ENCODE measurements around the gene ITFG1. TPM values are rescaled to one million over a fixed set of nuclear protein-coding genes. Genes with fewer than 3 reads are reported as not detected.
"Not testable (repeated sequence)": the region's sequence is repeated elsewhere in the genome, so short reads cannot be mapped to it uniquely, and the experiment has no call there.

Gene ITFG1
- total RNA-seq, 2 experiments from 2014 or later, result 21.9 to 24.4 TPM

DNA sequence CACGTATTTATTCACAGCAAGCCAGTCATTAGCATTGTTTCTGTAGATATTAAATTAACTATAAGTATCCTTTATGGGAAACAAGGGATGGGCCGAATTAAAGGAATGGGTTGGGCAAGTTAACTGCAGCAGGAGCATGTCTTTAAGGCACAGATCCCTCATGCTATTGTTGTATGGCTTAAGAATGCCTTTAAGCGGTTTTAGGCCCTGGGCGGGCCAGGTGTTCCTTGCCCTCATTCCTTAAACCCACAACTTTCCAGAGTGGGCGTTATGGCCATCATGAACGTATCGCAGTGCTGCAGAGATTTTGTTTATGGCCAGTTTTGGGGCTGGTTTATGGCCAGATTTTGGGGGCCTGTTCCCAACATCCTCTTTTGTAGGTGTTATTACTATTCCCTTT lies 9.3 kb upstream of the ITFG1 start:
- ChIA-PET CTCF (no interaction called here), POLR2A (no interaction called here)
- ATAC-seq, result no peak
- no peaks in the 10 kb centered on the region for H3K4me1 Mint-ChIP-seq (ENCODE audit: low read depth)
- H3K4me3 Mint-ChIP-seq, result no peak overlapping the region
- H3K36me3 Mint-ChIP-seq (ENCODE audit: low read depth), result peaks cover 5% of the 10 kb centered on the region
- no peak overlapping the region for H3K27ac Mint-ChIP-seq
- no peaks in the 10 kb centered on the region for H3K27me3 Mint-ChIP-seq (ENCODE audit: low read depth)
- no peak for DNase-seq
- H3K9me3 Mint-ChIP-seq (ENCODE audit: insufficient read depth), result no peaks in the 10 kb centered on the region

- H3K4me3 Mint-ChIP-seq, result no peak overlapping the region
- H3K4me1 Mint-ChIP-seq (ENCODE audit: low read depth), result no peaks in the 10 kb centered on the region
- no peak for DNase-seq
- H3K36me3 Mint-ChIP-seq (ENCODE audit: low read depth), result peaks cover 9% of the 10 kb centered on the region
- ATAC-seq, result no peak
- ChIA-PET POLR2A (no interaction called here), CTCF (no interaction called here)
- H3K27ac Mint-ChIP-seq, result no peak overlapping the region
- H3K9me3 Mint-ChIP-seq (ENCODE audit: insufficient read depth), result no peaks in the 10 kb centered on the region
- H3K27me3 Mint-ChIP-seq (ENCODE audit: low read depth), result no peaks in the 10 kb centered on the region
Observed at GRCh38 chr16:47469227-47469626, 8.4 kb upstream of the ITFG1 start.

DNA sequence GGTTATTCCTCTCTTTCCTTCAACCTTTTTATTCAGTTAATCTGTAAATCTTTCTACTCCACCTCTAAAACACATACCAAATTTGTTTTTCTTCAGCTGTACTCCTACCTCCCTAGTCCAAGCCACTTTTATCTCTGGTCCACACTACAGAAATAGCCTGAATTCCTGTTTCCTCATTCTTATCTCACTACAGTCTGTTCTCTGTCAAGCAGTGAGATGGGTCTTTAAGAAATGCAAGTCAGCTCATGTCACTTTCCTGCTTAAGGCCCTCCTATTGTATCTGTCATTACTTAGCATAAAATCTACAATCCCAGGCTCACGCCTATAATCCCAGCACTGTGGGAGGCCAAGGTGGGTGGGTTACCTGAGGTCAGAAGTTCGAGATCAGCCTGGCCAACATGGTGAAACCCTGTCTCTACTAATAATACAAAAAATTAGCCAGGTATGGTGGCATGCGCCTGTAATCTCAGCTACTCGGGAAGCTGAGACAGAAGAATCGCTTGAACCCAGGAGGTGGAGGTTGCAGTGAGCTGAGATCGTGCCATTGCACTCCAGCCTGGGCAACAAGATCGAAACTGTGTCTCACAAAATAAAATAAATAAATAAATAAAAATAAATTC lies 7.3 kb upstream of the ITFG1 start:
- peaks cover 17% of the 10 kb centered on the region for H3K36me3 Mint-ChIP-seq (ENCODE audit: low read depth)
- CTCF ChIA-PET; DNase-seq; H3K4me3 Mint-ChIP-seq; ATAC-seq; H3K9me3 Mint-ChIP-seq (ENCODE audit: insufficient read depth); H3K4me1 Mint-ChIP-seq (ENCODE audit: low read depth); H3K27me3 Mint-ChIP-seq (ENCODE audit: low read depth); H3K27ac Mint-ChIP-seq: not testable (repeated sequence)
- POLR2A ChIA-PET, result interaction anchor here (0.6 kb wide), 2 partner anchors 25 to 61 kb away, joined by 3 read pairs; no protein-coding TSS in a partner anchor

DNA sequence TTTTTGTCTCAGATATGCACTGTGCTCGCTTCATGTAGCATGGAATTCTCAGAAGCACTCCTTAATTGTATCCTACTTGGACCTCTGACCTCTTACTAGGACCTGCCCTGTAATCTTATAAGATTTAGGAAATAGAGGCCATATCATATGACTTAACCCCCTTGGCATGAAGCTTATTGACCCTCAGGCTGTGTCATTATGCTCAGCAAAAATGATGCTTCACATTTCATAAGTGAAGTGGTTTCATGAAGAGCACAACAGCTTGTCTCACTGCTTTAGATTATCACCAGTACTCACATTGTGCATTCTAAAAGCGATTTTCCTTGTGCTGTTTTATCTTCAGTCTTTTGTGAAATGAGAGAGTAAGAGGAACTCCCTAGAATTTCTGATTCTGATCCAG lies 6.6 kb upstream of the ITFG1 start:
- H3K4me1 Mint-ChIP-seq (ENCODE audit: low read depth), result peaks cover 16% of the 10 kb centered on the region

GRCh38 chr16:47465919-47466630 lies 5.2 kb upstream of the ITFG1 start:
- Mint-ChIP-seq H3K27ac (no peak overlapping the region), H3K4me1 (ENCODE audit: low read depth) (peaks cover 23% of the 10 kb centered on the region), H3K27me3 (ENCODE audit: low read depth) (no peaks in the 10 kb centered on the region), H3K4me3 (no peak overlapping the region), H3K9me3 (ENCODE audit: insufficient read depth) (no peaks in the 10 kb centered on the region), H3K36me3 (ENCODE audit: low read depth) (peaks cover 21% of the 10 kb centered on the region)
- ATAC-seq (no peak), DNase-seq (no peak)
- POLR2A ChIA-PET, result no interaction called here
- CTCF ChIA-PET, result no interaction called here

More for the DNA sequence above, 6.6 kb upstream of the ITFG1 start:
- no peaks in the 10 kb centered on the region for H3K9me3 Mint-ChIP-seq (ENCODE audit: insufficient read depth)
- H3K27ac Mint-ChIP-seq, result no peak overlapping the region
- DNase-seq, result no peak
- no peaks in the 10 kb centered on the region for H3K27me3 Mint-ChIP-seq (ENCODE audit: low read depth)
- peaks cover 17% of the 10 kb centered on the region for H3K36me3 Mint-ChIP-seq (ENCODE audit: low read depth)
- H3K4me3 Mint-ChIP-seq, result no peak overlapping the region
- ChIA-PET CTCF (no interaction called here), POLR2A (interaction anchor here (0.6 kb wide), 1 partner anchor 26 kb away, joined by 3 read pairs; no protein-coding TSS in a partner anchor)
- ATAC-seq, result no peak

- ChIA-PET POLR2A (no interaction called here), CTCF (interaction anchor here (1.3 kb wide), 1 partner anchor 18 kb away, joined by 5 read pairs; no protein-coding TSS in a partner anchor)
- ATAC-seq (no peak), DNase-seq (no peak)
- H3K27ac Mint-ChIP-seq, result no peak overlapping the region
- H3K4me3 Mint-ChIP-seq, result no peak overlapping the region
- peaks cover 26% of the 10 kb centered on the region for H3K36me3 Mint-ChIP-seq (ENCODE audit: low read depth)
- peaks cover 36% of the 10 kb centered on the region for H3K4me1 Mint-ChIP-seq (ENCODE audit: low read depth)
- no peaks in the 10 kb centered on the region for H3K9me3 Mint-ChIP-seq (ENCODE audit: insufficient read depth)
- H3K27me3 Mint-ChIP-seq (ENCODE audit: low read depth), result no peaks in the 10 kb centered on the region
Observed at GRCh38 chr16:47463771-47464624, 3.1 kb upstream of the ITFG1 start.

DNA sequence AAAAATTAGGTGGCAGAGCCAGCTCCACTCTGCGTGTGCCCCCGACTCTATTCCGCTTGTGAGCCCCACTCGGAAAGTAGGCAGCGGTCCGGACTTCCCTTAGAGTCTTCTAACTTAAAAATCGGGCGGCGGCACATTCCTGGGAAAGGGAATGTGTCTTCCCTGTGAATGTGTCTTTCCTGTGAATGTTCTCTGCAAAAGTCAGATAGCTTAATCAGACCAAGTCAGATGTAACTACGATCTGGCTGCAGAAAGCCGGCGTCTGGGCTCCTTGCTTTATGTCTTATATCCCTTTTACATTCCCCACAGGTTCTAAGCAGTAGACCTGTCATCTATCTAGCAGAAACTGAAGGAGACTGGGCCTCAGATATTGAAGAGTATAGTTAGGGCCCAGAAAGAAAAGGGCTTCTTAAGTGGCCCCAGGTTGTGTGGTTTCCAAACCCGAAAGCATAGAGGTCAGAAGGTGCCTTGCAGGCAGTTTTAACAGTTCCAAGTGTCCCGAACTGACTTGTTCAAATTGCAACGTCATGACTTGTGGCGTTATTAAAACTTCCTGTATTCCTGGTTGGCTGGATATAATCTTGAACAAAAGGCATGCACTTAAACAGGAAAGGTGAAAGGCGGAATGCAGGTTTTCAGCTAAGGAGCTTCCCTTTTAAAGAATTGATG lies 869 bp upstream of the ITFG1 start:
- POLR2A ChIA-PET, result interaction anchor here (0.7 to 1.8 kb wide), 10 partner anchors 16 to 489 kb away, joined by 3 to 9 read pairs (median 3); no protein-coding TSS in a partner anchor
- peak; percentile 16 for ATAC-seq
- H3K27ac Mint-ChIP-seq, result peak overlapping the region; percentile 94
- peaks cover 42% of the 10 kb centered on the region for H3K4me1 Mint-ChIP-seq (ENCODE audit: low read depth)
- DNase-seq, result peak; percentile 42
- H3K27me3 Mint-ChIP-seq (ENCODE audit: low read depth), result no peaks in the 10 kb centered on the region
- H3K9me3 Mint-ChIP-seq (ENCODE audit: insufficient read depth), result no peaks in the 10 kb centered on the region
- peak overlapping the region; percentile 87 for H3K4me3 Mint-ChIP-seq
- peaks cover 37% of the 10 kb centered on the region for H3K36me3 Mint-ChIP-seq (ENCODE audit: low read depth)
- CTCF ChIA-PET, result interaction anchor here (0.7 to 3.9 kb wide), 8 partner anchors 17 to 593 kb away, joined by 3 to 23 read pairs (median 4); no protein-coding TSS in a partner anchor

DNA sequence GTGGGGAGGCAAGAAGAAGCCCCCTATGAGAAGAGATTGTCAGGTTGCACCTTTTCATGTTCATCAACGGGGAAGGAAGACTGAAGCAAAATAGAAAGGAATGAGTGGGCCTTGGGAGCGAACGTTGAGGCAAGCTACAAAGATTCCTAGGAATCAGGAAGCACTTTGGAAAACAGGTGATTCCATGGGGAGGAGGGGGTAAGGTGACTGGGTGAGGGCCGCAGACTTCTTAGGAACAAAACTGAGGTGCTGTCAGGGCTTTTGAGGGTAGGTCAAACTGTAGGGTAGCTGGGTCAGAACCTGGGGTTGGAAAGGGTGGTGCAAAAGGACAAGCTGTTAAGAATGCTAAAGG lies 528 bp downstream of the ITFG1 start:
- no peaks in the 10 kb centered on the region for H3K9me3 Mint-ChIP-seq (ENCODE audit: insufficient read depth)

GRCh38 chr16:47459603-47460002 lies 1.3 kb downstream of the ITFG1 start:
- DNase-seq, result no peak
- CTCF ChIA-PET, result interaction anchor here (0.9 to 3.9 kb wide), 3 partner anchors 9 to 318 kb away, joined by 3 to 23 read pairs (median 5); no protein-coding TSS in a partner anchor
- no peak for ATAC-seq
- Mint-ChIP-seq H3K27me3 (ENCODE audit: low read depth) (no peaks in the 10 kb centered on the region), H3K4me3 (peak overlapping the region; percentile 87), H3K27ac (peak overlapping the region; percentile 94), H3K36me3 (ENCODE audit: low read depth) (peaks cover 40% of the 10 kb centered on the region), H3K4me1 (ENCODE audit: low read depth) (peaks cover 45% of the 10 kb centered on the region), H3K9me3 (ENCODE audit: insufficient read depth) (no peaks in the 10 kb centered on the region)
- POLR2A ChIA-PET, result interaction anchor here (1.0 kb wide), 1 partner anchor 109 kb away, joined by 3 read pairs; no protein-coding TSS in a partner anchor

More for the DNA sequence above, 528 bp downstream of the ITFG1 start:
- H3K4me1 Mint-ChIP-seq (ENCODE audit: low read depth), result peaks cover 42% of the 10 kb centered on the region
- H3K27ac Mint-ChIP-seq, result peak overlapping the region; percentile 94
- CTCF ChIA-PET, result interaction anchor here (0.8 to 3.9 kb wide), 6 partner anchors 10 to 1163 kb away, joined by 3 to 23 read pairs (median 4); no protein-coding TSS in a partner anchor
- DNase-seq (no peak), ATAC-seq (no peak)
- H3K4me3 Mint-ChIP-seq, result peak overlapping the region; percentile 87
- H3K27me3 Mint-ChIP-seq (ENCODE audit: low read depth), result no peaks in the 10 kb centered on the region
- POLR2A ChIA-PET, result interaction anchor here (1.0 to 1.8 kb wide), 5 partner anchors 15 to 272 kb away, joined by 3 to 9 read pairs (median 3); no protein-coding TSS in a partner anchor
- H3K36me3 Mint-ChIP-seq (ENCODE audit: low read depth), result peaks cover 40% of the 10 kb centered on the region

DNA sequence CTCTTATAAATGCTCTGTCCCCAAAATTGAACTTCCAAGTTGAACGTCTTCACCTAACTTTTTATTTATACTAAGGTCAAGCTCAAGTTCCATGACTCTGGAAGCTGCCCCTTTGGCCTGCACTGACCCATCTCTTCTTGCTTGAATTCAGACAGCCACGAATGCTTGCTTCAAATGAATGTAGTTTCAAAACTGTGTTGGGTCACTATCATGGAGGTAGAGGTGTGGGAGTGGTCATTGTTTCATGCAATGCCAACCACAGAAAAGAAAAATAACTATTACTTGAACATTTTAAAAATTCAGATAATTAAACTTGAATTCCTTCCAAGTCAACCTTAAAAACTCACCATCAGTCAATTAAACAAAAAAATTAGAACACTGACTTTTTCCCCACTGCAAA lies 2.5 kb downstream of the ITFG1 start:
- Mint-ChIP-seq H3K36me3 (ENCODE audit: low read depth) (peaks cover 40% of the 10 kb centered on the region), H3K9me3 (ENCODE audit: insufficient read depth) (no peaks in the 10 kb centered on the region), H3K4me1 (ENCODE audit: low read depth) (peaks cover 36% of the 10 kb centered on the region), H3K27ac (no peak overlapping the region), H3K4me3 (no peak overlapping the region), H3K27me3 (ENCODE audit: low read depth) (no peaks in the 10 kb centered on the region)
- ATAC-seq (no peak), DNase-seq (no peak)
- CTCF ChIA-PET, result no interaction called here
- POLR2A ChIA-PET, result no interaction called here

DNA sequence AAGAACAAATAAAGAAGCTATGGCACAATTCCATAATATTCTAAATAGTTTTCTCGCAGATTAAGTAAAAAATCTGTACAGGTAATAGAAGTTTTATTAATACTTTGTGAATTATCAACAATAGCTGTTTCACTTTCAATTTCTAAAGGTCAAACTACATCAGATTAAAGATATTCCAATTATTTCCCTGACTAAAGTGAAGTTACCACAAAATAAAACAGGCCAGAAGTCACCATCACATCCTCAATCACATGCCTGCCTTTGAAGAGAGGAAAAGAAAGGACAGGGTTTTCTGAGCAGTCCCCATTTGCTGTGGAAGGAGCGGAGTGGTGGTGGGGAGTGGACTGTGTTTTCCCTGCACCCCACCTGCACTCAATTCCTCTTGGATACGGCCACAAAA lies 11.1 kb downstream of the ITFG1 start:
- POLR2A ChIA-PET, result no interaction called here
- Mint-ChIP-seq H3K9me3 (ENCODE audit: insufficient read depth) (no peaks in the 10 kb centered on the region), H3K27ac (no peak overlapping the region), H3K27me3 (ENCODE audit: low read depth) (no peaks in the 10 kb centered on the region), H3K4me1 (ENCODE audit: low read depth) (peaks cover 8% of the 10 kb centered on the region), H3K4me3 (no peak overlapping the region), H3K36me3 (ENCODE audit: low read depth) (peaks cover 43% of the 10 kb centered on the region)
- CTCF ChIA-PET, result interaction anchor here (1.7 kb wide), 1 partner anchor 10 kb away, joined by 5 read pairs; no protein-coding TSS in a partner anchor
- DNase-seq (no peak), ATAC-seq (no peak)

Measured in activated CD8-positive, alpha-beta T cell treated with anti-CD3 and anti-CD28 coated beads, Interleukin-2, amount 10 ng/mL, durations not matched to agents 7 days and 5 days (primary cell).